GM08714 (cell line): ENCODE data around the gene DMRT1.
"Not testable (repeated sequence)": the region's sequence is repeated elsewhere in the genome, so short reads cannot be mapped to it uniquely, and the experiment has no call there.

Experiments
- H3K4me3 ChIP-seq: fragments of 200-500 bp; sonication (Bioruptor generic); 2 replicates; pipeline ENCODE4 v1.5.1; 2014; ENCODE audit warnings: mild to moderate bottlenecking, low read length, inconsistent platforms
- ZNF274 ChIP-seq: IDR thresholded peaks from 2 replicates; pipeline ENCODE4 v1.6.1; 2012; ENCODE audit warnings: mild to moderate bottlenecking, low read depth, low read length

Gene DMRT1

DNA sequence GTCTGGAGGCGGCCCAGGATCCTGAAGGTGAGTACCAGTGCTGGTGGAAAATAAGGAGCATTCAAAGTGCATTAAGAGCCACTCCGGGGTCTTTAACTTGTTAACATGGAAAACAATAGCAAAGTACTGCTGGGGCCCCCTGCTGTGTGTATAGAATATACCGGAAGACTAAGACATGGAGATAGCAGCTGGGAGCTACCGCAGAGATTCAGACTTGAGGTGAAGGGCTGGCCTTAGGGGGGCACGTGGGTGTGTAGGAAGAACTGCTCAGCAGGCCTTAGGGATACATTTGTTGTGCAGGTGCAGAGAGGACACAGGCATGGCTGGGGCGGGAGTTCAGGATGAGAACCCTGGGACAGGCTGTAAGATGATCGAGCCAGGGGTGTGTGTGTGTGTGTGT lies 1.2 kb upstream of the DMRT1 start:
- TF ChIP-seq ZNF274, result no peak
- no peak overlapping the region for H3K4me3 ChIP-seq

- no peak overlapping the region; the same call in 1 of the 2 replicates for H3K4me3 ChIP-seq
- no peak for TF ChIP-seq ZNF274
Measured at GRCh38 chr9:842635-843426, 1.3 kb downstream of the DMRT1 start.

DNA sequence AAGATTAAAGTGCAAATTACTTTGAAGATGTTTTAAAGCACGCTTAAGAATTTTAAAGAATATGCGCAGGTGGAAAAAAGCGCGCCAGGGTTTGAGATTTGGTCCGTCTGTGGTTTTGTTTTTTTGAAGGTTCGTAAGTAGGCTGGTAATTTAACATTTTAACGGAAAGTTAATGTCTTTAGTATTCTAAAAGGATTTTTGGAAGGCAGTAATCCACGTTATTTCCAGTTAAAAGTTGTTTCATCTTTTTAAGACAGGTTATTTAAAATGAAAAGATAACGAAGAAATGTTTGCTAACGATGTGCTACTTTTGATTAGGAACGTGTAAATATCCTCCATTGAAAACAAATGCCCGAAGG lies 1.9 kb downstream of the DMRT1 start:
- TF ChIP-seq ZNF274, result no peak
- no peak overlapping the region; the same call in 1 of the 2 replicates for H3K4me3 ChIP-seq

DNA sequence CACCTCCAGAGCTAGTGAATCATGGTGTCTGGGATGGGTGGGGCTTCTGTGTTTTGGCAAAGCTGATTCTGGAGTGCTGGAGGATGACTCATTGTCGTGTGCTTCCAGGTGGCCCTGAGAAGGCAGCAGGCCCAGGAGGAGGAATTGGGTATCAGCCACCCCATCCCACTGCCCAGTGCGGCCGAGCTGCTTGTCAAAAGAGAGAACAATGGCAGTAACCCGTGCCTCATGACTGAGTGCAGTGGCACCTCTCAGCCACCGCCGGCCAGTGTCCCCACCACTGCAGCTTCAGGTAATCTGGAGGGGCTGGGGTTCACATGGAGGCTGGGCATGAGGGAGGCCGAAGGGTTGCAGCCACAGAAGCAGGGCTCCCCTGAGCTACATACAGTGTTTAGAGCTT lies 5.4 kb downstream of the DMRT1 start:
- no peak for TF ChIP-seq ZNF274
- no peak overlapping the region for H3K4me3 ChIP-seq

GRCh38 chr9:847505-847904 lies 6.0 kb downstream of the DMRT1 start:
- TF ChIP-seq ZNF274, result no peak
- no peak overlapping the region for H3K4me3 ChIP-seq

- H3K4me3 ChIP-seq, result no peak overlapping the region
- no peak for TF ChIP-seq ZNF274
Measured at GRCh38 chr9:849431-849830, 7.9 kb downstream of the DMRT1 start.

DNA sequence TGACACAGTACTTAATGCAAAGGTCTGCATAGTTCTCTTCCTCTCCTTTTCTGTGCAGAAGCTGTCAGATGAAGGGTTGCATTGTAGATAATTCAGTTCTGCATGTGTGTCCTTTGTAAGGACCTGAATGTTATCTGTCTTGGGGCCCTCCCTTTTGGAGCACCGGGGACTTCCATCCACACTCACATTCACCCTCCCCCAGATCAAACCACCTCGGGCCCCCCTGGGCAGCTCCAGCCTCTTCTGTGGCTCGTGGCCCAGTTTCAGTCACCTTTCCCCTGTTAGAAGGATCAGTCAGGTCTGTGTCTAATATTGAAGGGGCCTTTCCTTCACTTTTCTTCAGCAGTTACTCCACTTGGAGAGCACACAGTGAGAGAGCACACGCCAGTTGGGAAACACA lies 11.0 kb downstream of the DMRT1 start:
- H3K4me3 ChIP-seq, result no peak overlapping the region
- TF ChIP-seq ZNF274, result no peak

DNA sequence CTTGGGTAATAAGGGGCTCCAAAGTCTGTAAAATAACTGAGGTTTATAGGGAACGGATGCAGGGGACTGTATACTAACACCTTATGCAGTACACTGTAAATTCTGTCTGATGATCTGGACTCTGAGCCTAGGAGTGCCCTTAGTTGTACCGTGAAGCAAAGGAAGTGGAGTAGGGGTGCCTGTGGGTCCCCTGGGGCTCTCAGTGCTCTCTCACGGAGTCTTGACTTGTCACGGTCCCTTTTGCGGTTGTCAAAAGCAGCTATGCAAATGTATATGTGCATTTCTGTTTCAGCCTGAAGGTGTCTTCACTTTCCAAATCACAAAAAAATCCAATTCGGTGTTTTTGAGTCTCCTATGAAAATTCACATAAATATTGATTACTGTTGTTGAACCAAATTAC lies 17.8 kb downstream of the DMRT1 start:
- TF ChIP-seq ZNF274, result no peak

GRCh38 chr9:860706-861105 lies 19.2 kb downstream of the DMRT1 start:
- TF ChIP-seq ZNF274, result no peak
- no peak overlapping the region for H3K4me3 ChIP-seq

More for the DNA sequence above, 17.8 kb downstream of the DMRT1 start:
- no peak overlapping the region; the same call in 1 of the 2 replicates for H3K4me3 ChIP-seq

DNA sequence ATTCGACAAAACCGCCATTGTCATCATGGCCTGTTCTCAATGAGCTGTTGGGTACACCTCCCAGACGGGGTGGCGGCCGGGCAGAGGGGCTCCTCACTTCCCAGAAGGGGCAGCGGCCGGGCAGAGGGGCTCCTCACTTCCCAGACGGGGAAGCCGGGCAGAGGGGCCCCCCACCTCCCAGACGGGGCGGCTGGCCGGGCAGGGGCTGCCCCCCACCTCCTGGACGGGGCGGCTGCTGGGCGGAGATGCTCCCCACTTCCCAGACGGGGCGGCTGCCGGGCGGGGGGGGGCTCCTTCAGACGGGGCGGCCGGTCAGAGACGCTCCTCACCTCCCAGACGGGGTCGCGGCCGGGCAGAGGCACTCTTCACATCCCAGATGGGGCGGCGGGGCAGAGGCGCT lies 20.0 kb downstream of the DMRT1 start:
- not testable (repeated sequence) for H3K4me3 ChIP-seq

- H3K4me3 ChIP-seq, result no peak overlapping the region
Measured at GRCh38 chr9:875119-875962, 33.8 kb downstream of the DMRT1 start.

GRCh38 chr9:876425-876824 lies 34.9 kb downstream of the DMRT1 start:
- H3K4me3 ChIP-seq, result no peak overlapping the region
- TF ChIP-seq ZNF274, result no peak

More at GRCh38 chr9:875119-875962, 33.8 kb downstream of the DMRT1 start:
- no peak for TF ChIP-seq ZNF274

DNA sequence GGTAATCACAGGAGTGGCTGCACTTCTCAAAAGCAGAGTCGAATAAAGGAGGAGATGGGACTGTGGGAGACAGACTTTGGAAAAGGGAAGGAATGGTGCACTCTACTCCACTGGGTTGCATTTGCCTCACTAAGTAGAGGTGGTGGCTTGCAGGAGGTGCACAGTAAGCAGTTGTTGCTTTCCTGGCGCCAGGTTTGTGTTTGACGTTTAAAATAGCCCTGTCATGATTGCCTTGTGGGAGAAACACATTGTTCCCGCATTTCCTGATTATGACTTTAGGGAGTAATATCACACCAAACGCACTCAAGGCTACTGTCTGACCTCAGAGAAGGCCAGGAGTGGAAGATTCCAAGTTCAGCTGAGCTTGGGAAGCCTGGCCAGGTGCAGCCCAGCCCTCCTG lies 36.7 kb downstream of the DMRT1 start:
- TF ChIP-seq ZNF274, result no peak
- no peak overlapping the region for H3K4me3 ChIP-seq

- no peak for TF ChIP-seq ZNF274
- H3K4me3 ChIP-seq, result no peak overlapping the region
Measured at GRCh38 chr9:880725-881124, 39.2 kb downstream of the DMRT1 start.

DNA sequence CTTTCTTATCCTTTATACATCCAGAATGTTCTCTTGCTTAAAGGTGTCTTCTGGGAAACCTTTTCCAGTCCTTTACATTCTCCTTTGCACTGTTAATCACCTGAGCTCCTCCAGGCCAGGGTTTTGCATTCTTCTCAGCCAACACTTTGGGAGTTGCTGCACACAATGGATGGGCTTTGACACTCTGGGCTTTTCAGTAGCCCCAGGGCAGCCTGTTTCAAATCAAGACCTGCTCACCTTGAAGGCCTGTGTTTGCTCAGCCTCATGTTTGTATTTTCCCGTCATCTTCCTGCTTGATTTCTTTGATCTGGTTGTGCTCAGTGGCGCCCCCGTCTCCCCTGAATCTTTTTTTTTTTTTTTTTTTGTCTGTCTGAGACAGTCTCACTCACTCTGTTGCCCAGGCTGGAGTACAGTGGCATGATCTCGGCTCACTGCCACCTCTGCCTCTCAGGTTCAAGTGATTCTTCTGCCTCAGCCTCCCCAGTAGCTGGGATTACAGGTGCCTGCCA lies 41.0 kb downstream of the DMRT1 start:
- no peak overlapping the region for H3K4me3 ChIP-seq
- TF ChIP-seq ZNF274, result no peak
